ENCODE results near the gene NRG2.

The NRG2 gene

DNA sequence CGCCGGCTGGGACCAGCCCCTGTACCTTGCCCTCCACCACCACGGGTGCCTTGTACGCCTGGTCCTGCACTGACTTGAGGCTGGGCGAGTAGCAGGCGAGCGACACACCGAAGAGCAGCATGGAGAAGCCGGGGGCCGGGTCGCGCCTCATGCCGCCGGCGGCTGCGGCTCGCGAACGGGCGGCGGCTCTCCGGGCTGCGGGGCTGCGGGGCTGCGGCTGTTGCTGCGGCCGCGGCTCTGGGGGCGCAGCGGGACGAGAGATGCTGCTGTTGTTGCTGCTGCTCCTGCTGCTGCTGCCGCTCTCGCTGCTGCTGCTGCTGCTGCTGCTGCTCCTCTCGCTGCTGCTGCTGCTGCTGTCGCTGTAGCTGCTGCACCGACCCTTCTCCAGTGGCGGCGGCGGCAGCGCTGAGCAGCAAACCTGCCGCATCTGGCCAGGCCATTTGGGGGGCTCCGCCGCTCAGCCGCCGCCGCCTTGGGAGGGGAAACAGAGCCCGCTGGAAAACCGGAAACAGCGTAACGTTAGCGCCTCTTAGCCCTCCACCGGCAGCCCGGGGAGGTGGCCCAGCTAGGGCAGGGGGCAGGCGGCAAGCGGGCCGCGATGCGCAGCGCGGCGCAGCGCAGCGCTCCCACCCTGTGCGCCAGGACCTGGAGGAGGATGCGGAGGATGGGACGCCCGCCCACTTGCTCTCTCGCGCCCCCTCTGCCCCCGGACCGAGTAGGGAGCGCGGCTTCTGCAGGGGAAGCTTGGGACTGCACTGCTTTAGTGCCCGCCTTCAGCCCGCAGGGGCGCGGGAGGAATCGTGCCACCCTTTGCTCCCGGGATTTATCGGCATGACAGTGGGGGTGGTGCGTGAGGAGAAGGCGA lies at the start of gene NRG2:
NRG2 (minus strand) TSS at position 657 of the 865 bp plus-strand sequence.
- DNase-seq (ENCODE audit: low read depth), result no peak

DNA sequence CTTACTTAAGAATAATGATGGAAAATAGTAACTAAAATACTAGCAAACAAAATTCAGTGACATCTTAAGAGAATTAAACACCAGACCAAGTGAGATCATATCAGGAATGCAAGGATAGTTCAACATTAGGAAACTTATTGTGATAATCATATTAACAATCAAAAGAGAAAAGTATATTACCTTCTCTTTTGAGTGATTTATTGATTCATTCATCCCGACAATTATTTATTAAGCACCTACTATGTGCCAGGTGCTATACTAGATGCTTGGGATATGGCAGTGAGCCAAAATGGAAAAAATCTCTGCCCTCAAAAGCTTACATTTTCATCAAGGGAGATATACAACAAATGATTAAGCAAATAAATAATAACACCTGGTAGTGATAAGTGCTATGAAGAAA lies 47.2 kb upstream of the NRG2 start:
- DNase-seq (ENCODE audit: low read depth), result no peak

DNA sequence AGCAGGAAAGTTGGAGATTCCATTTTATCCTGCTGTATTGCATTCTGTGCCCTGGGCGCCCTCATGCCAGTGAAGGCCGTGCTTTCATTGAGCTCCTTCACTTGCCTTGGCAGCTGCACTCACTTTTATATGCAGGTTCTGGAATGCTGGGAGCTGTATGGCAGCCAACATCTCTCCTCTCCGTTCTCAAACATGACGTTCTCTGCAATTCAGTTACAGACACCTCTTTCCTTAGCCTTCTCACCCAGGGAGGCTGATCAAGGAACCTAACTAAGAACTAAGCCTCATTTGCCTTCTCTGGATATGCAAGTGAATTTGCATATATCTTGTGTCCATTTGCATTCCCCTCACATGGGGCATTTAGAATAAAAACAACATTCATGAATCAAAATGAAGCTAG lies 41.4 kb upstream of the NRG2 start:
- no peak for DNase-seq (ENCODE audit: low read depth)

DNA sequence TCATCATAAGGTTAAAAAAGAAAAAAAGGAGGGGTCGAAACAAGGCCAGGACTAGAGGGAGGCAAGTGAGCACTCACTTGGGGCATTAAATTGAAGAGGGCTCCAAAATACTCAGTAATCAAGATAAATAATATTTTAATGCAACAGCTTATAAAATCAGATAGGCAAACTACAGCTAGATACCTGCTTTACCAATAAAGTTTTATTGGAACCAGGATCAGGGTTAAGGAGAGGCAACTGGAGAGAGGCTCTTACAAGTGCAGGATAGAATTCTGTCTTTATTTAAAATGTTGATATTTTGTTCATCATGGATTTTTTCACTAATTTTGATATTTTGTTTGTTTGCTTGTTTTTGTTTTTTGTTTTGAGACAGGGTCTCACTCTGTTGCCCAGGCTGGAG lies 40.6 kb upstream of the NRG2 start:
- no peak for DNase-seq (ENCODE audit: low read depth)

DNA sequence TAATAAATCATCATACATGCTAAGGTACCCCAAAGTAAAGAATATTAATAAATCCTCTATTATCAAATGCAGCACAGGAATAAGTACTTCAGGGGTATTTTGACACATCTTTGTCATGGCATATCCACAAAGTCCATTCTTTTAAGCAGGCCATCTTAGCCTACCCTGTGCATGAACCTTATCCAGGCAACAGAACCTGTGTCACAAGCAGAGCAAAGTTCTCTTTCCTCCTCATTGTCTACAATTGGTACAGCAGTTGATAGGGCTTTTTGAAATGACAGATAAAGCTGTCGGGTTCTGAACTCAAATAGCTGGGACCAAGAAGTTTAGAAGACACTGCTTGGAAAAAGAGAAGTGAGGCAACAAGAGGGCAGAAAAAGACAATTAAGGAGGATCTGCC lies 40.0 kb upstream of the NRG2 start:
- no peak for DNase-seq (ENCODE audit: low read depth)

DNA sequence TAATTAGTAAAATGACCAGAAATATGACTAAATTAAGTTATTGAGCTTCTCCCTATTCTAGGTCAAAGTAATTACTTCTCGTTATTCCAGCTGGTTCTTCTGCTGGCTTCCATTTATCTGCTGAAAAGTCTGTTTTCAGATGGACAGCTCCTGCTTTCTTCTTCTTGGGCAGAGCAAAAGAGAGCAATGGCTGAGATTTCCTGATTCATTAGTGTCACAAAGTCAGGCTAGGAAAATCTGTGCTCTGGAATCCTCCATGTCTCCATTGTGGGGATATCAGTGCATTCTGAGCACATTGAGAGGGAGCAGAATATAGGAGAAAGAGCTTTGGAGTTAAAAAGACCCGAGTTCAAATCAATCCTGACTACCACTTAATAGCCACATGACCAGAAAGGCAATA lies 33.7 kb upstream of the NRG2 start:
- DNase-seq (ENCODE audit: low read depth), result no peak

DNA sequence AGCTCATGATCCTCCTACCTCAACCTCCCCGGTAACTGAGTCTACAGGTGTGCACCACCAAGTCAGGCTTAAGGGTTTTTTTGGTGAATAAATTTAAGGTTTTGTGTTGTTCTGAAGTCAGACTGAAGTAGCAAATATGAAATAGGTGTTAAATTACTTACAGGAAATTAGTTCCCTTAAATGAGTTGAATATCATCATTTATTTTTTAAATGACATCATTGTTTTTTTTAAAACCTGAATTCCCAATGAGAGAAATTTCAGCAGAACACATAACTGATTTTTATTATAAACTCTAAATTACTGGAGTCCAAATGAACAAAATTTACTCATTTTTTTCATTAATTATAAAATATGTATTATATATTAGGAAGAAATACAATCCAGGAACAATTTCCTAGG lies 33.0 kb upstream of the NRG2 start:
- DNase-seq (ENCODE audit: low read depth), result no peak

DNA sequence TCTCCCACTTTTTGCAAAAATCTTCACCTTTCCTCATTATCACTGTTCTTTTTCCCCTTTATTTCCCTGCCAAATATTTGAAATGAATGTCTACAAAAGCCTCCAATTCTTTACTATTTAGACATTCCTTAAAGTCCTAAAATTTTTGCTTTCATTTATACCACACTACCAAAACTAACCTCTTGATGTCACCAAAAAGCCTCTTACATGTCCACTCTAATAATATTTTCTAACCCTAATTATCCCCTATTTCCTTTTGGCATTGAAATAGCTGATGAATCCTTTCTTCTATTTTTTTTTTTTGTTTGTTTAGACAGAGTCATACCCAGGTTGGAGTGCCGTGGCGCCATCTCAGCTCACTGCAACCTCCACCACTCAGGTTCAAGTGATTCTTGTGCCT lies 32.3 kb upstream of the NRG2 start:
- no peak for DNase-seq (ENCODE audit: low read depth)

DNA sequence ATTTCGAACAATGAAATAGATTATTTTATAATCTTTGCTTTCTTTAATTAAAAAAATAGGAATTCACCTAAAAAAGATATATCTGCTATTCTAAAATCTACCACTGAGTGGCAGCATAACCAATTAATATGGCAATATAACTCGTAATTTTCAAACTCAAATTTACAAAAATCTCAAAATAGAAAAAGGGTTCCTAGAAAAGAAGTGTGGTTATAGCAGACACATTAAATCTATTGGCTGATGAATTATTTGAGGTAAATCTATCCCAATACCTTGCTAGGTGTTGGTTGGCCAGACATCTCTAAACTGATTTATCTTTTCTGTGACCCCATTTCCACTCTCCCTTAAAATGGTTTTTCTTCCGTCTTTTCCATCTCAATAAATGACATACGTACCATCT lies 30.2 kb upstream of the NRG2 start:
- DNase-seq (ENCODE audit: low read depth), result no peak

DNA sequence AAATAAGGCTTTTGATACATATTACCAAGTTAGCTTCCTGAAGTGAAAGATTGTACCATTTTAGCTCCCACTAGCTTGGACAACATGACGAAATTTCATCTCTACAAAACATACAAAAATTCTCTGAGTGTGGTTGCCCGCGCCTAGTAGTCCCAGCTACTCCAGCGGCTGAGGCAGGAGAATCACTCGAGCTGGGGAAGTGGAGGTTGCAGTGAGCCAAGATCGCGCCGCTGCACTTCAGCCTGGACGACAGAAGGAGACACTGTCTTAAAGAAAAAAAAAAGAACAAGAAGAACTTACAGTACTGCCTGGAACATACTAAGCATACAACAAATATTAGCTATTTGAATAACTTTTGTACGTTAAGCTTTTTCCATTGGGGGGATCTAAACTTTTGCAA lies 29.7 kb upstream of the NRG2 start:
- no peak for DNase-seq (ENCODE audit: low read depth)

DNA sequence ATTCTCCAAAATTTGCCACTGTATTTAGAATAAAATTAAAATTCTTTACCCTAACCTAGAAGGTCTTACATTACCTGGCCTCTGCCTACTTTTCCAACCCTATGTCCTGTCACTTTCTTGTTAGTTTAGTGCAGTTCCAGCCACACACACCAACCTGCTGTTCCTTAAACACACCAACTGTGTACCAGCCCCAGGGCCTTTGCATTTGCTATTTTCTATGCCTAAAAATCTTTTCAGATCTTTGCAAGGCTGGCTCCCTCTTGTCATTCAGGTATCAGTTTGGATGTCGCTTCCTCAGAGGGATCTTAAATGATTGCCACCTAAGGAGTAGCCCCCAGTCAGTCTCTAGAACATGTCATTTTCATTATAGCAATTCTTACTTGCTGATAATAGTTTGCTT lies 17.7 kb upstream of the NRG2 start:
- DNase-seq (ENCODE audit: low read depth), result no peak

DNA sequence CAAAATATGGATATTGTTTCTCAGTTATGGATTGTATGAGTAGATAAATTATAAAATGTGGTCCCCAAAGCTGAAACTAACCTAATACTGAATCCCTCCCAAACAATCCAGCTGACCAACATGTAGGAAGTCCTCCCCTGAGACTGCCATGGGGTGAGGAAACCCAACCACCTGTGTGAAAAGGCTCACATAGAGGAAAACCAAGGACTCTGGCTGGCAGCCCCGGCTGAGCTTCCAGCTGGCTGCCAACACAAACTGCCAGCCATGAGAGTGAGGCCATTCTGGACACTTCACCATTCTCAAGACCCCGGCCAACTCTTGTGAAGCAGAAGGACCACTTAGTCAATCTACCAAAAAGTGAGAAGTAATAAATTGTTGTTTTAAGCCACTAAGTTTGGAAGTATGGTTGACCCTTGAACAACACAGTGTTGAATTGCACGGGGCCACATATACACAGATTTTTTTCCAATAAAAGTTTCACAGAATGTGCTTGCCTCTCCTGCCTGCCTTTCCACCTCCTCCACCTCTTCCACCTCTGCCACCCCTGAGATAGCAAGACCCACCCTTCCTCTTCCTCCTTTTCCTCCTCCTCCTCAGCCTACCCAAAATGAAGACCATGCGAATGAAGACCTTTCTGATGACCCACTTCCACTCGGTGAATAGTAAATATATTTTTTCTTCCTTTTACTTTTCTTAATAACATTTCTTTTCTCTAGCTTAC lies 15.3 kb upstream of the NRG2 start:
- no peak for DNase-seq (ENCODE audit: low read depth)

DNA sequence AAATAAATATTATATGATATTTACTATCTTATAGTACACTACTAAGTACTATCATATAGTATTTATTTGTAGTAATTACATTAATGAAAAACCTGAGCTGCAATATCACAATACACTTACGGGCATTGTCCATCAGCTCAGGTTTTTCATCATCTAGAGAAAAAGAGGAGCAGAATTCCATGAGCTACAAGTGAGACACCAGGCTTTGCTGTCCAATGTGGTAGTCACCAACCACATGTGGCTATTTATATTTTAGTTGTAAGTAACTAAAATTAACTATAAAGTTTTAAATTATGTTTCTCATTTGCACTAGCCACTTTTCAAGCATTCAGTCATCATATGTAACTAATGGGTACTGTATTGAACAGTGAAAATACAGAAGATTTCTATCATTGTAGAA lies 13.8 kb upstream of the NRG2 start:
- no peak for DNase-seq (ENCODE audit: low read depth)

DNA sequence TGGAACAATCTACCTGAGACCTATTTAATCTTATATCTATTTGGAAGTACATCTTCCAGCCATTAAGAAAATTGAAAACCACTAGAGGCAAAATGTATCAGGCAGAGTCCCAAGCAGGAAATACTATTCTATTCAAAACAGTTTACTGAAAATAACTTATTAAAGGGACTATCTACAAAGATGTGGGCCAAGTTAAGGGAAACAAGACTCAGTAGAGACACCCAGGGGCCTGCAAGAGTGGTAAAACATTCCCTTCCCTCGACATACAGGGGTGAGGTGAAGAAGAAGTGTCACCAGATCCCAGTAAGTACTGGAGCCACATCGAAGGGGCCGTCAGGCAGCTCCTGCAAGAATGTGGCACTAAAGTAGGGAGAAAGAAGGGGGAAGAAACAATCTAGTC lies 12.1 kb upstream of the NRG2 start:
- no peak for DNase-seq (ENCODE audit: low read depth)

DNA sequence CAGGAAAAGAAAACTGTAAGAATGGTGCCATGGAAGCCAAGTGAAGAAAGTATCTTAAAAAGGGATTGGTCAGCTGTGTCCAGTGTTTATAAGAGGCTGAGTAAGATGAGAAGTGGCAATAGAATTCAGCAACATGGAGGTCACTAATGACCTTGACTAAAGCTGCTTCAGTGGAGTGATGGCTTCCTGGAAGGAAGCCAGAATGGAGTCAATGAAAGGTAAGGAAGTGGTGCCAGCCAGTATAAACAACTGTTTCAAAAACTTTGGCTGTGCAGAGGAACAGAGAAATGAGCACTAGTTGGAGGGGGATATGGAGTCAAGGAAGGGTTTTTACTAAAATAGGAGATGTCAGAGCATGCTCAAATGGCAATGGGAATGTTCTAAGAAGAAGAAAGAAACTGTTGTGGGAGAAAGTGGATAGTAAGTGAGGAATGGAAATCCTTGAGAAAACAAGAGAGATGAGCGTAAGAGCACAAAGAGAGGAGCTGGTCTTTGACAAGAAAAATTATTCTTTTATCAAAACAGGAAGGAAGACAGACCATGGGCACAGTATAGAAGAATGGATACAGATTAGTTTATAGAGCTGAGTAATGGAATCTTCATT lies 11.1 kb upstream of the NRG2 start:
- no peak for DNase-seq (ENCODE audit: low read depth)

DNA sequence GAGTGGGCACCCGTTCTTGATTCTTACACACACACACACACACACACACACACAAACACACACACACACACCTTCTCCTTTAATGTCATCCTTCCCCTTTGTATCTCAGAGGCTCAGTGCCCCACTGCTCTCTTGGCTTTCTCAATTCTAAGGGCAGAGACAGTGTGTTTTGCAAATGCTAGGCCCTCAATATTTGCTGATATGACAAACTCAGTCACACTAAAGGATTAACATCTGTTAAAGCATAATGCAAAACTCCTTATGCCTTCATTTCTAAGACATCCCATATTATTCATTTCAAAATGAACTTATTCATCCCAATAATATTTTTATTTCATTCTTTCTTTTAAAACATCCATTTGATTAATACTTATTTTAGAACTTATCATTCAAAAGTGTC lies 8.9 kb upstream of the NRG2 start:
- DNase-seq (ENCODE audit: low read depth), result no peak

DNA sequence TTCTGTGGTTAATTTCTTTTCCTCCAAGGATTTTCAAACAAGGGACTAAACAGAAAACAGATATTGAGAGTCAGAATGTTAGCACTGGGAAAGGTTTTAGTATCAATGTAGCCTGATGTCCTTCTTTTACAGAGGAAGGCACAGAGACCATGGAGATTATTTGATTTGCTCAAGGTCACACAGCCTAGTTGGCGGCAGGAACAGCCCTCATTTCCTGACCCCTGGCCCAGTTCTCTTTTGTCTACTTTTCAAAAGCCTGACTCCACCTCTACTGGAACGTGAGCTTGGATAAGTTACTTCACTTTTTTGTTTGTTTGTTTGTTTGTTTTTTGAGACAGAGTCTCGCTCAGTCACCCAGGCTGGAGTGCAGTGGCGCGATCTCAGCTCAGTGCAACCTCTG lies 6.6 kb upstream of the NRG2 start:
- no peak for DNase-seq (ENCODE audit: low read depth)

DNA sequence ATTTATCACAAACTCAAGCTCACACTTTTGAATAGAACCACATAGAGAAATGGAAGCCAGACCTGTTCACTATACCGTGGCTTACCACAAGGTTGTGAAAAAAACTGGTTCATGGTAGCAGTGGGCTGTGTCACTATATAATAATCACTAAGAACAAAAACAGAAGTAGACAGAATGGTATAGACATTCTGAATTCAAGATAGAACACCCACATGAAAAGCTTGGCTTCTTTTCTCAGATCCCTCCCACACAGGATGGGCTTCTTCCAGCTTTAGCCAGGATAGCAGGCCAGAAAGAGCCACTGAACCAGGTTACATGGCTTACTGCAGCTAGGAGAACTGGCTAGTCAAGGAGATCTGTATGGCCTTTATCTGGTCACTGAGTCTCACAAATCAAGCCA lies 6.1 kb upstream of the NRG2 start:
- DNase-seq (ENCODE audit: low read depth), result no peak

DNA sequence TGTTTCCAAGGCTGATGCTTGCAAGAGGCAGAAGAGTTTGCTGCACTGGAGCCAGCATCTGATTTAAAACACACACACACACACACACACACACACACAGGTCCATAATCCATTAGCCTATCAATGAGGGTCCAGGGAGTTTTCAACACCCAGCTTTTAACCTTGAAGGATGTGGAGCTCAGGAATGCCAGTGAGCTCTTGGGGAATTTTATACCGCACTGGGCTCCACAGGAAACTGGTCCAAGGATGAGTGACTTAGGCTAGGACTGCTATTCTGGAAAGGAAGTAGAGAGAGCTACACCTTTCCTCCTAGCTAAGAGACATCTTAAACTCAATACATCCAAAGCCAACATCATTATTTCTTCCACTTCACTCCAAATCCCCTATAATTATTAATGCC lies 942 bp upstream of the NRG2 start:
- DNase-seq (ENCODE audit: low read depth), result no peak

DNA sequence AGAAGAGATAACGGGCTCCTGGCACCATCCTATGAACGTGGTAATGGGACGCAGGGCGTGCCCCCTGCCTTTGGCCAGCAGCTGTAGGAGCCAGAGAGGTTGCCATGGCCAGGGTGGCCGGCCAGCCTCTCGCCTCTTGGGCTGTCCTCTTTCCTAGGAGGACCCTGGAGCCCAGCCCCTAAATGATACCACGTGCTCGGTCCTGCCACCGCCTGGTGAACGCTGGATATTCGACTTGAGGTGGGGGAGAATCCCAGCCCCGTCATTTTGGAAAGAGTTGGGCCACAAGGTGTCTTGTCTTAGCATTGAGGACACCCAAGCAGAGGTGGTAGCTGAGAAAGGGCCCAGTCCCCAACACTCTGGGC lies 391 bp upstream of the NRG2 start:
- DNase-seq (ENCODE audit: low read depth), result no peak

DNA sequence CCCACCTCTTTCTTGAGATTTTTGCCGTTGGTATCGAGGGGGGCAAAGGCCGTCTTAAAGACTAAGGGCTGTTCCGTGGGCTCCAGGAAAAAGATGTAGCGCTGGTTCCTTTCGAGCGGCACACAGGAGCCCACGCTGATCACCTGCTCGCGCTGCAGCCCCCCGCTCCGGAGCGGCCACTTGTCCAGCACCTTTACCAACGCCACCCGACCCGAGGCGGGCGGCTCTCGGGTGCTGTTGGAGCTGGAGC lies 781 bp downstream of the NRG2 start:
- DNase-seq (ENCODE audit: low read depth), result no peak

DNA sequence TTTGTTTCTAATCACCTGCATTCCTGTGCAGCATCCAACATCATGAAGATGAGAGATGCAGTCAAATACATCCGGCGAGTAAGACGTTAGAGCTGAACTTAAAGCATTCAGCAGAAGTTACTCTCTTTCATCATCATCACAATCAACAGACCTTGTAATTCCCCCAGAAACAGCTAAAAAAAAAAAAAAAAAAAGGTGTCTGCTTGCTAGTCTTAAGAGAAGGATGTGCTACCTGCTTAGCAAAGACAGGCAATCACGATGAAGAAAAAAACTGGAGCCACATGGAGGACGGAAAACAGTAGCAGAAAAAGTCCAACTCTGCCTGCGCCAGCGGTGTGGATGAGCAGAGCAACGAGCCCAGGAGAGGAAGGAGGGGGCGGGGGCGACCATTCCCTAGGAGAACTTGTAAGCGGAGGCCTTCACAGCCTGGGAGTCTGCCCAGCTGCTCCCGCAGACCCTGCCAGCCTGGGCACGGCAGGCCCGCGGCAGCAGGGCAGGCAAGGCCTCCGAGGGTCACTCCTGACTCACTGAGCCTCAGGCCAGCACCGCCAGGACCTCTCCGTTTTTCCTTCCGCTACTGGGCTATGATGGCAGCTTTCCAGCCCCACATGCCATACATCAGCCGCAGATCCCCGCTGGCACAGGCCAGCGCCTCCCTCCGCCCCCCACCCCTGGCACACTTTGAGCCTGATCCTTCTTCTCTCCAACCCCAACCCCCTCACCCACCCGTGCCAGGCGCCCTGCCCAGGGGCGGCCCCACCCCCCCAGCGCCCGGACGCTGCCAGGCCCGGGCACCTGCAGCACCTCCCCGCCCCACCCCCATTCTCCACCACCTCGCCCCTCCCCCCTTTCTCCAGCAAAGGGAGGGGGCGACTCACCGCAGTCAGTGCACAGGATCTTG lies 1.4 kb downstream of the NRG2 start:
- DNase-seq (ENCODE audit: low read depth), result no peak

DNA sequence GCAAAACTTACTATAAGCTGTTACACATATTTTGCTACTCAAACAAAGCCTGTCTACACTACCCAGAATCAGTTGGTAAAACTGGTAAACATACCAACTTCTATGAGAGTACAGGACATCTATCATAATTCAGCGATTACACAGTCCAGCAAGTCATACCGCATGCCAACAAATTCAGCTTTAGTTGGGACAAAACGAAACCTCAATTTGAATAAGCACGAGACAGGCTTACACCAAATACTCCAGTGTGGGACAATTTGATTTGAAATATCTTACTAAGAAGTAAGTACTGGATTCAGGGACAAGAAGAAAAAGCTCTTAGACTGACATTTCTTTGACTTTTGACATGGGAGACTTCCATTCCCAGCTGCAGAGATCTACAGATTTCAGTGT lies 2.0 kb downstream of the NRG2 start:
- DNase-seq (ENCODE audit: low read depth), result no peak

All from CMK (cell line).